Measurements from ENCODE around the gene TMEM69.
"Not testable (repeated sequence)": the region's sequence is repeated elsewhere in the genome, so short reads cannot be mapped to it uniquely, and the experiment has no call there.

The TMEM69 gene

GRCh38 chr1:45677751-45678245 lies 10.2 kb upstream of the TMEM69 start:
- no peak for DNase-seq (ENCODE audit: low read depth in 2 of 2)

GRCh38 chr1:45678489-45678888 lies 9.5 kb upstream of the TMEM69 start:
- DNase-seq (ENCODE audit: low read depth in 2 of 2): no peak

GRCh38 chr1:45679123-45679522 lies 8.9 kb upstream of the TMEM69 start:
- no peak for DNase-seq (ENCODE audit: low read depth in 2 of 2)

DNA sequence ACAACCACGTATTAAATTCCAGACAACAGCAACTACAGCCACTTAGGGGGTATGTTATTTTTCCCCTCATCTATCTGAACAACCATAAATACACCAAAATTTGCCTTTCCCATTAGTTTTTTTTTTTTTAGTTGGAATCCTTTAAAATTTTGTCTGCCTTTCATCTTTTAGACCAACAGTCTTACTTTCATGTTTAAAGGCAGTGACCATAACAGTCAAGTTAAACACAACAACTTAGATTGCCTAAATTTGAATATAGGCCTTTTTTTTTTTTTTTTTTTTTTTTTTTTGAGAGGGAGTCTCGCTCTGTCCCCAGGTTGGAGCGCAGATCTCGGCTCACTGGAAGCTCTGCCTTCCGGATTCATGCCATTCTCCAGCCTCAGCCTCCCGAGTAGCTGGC lies 5.0 kb upstream of the TMEM69 start:
- DNase-seq (ENCODE audit: low read depth in 2 of 2): no peak

- DNase-seq (ENCODE audit: low read depth in 2 of 2): no peak
These were observed 3.6 kb upstream of the TMEM69 start for GRCh38 chr1:45684402-45684801.

DNA sequence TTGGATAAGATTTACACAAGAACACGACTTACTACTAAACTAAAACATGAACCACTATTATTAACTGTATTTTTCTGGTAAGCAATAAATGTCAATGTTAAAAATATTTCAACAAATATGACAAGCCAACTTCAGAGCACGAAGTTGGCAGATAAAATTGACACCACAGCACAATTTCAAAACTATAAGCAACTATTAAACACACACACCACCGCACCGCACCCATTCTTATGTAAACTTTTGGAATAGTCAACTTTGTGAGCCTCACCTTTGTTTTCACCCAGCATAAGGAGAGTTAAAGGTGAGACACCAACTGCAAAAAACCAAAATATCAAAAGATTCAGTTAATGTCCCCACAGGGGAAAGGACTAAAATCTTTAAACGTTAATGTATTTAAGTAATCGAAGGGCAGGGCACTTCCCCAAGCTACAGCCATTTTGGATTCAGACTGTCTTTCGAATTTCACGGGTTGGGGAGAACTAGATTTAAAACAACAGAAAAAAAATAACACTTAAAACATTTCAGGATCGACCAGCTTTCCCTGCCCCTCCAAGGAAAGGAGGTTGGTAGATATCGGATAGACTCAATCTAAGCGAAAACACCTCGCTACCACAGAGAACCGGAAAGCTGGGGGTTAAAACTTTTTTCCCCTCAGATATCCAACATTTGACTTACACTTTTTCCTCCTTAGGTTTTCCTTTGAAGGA lies 2.5 kb upstream of the TMEM69 start:
- no peak for DNase-seq (ENCODE audit: low read depth in 2 of 2)

DNA sequence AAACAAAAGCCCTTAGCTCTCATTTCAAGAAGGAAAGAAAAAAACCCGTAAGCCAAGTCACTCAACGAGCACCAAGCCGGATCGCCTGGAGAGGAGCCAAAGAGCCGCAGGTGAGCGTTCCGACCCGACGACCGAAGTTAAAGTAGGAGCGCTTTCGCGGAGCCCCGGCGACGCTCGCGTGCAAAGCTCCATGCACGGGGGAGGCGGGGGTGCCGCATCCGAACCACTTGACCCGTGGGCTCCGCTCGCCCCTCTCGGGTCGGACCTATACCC lies 2.0 kb upstream of the TMEM69 start:
- peak; percentile 23 to 33 for DNase-seq (ENCODE audit: low read depth in 2 of 2)

DNA sequence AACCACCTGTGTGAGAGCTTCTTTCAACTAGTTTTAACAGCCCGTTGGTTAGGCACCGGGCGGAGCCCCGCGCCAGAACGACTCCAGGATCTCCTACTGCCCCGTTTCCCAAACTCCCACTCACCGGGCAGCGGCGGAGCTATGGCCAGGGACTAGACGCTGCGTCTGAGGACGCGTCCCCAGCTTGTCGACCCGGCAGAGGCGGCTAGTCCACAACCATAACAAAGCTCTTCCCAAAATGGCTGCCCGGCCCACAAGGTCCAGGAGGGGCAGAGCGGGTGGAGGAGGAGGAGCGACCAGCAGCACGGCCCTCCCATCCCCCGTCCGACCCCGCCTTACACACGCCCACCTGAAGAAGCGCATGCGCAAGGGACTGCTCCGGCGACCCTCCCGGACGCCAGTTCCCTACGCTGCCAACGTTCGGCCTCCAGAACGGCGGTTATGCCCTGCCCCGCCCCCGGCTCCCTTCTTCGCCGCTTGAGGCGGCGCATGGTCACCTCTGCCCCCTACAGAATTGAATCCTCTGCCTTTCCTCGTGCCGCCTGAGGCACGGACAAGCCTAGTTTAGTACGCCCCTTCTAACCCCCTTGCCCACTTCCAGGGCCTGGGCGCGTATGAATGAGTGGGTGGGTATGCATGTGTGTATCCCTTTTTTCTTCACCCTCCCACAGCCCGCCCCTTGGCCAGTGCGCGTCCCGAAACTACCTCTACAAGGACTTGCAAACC lies 1.5 kb upstream of the TMEM69 start, which contains the start of gene GPBP1L1:
Gene GPBP1L1, minus strand, starts transcription at position 246 of the 726 bp plus-strand sequence. CDS start 27,446 bp downstream, outside the sequence.
- peak; percentile 92 to 98 for DNase-seq (ENCODE audit: low read depth in 2 of 2)

GRCh38 chr1:45687014-45687753 lies 797 bp upstream of the TMEM69 start:
- DNase-seq (ENCODE audit: low read depth in 2 of 2): peak; percentile 91 to 93

DNA sequence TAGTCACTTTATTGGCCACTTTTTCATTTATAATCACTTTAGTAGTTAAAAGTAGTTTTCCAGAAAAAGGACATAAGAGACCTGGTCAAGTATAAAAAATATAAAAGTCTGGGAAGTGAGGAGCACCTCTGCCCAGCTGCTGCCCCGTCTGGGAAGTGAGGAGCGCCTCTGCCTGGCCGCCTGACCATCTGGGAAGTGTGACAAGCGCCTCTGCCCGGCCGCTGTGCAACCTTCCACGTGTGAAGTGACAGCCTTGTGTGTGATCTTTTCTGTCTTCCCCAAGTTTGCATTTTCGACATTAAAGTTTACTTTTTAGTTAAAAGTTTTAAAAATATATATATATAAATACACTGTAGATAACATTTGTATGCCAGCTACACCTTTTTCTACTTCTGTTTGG lies 5.8 kb downstream of the TMEM69 start:
- not testable (repeated sequence) for DNase-seq (ENCODE audit: low read depth in 2 of 2)

GRCh38 chr1:45694823-45695222 lies 6.8 kb downstream of the TMEM69 start:
- no peak for DNase-seq (ENCODE audit: low read depth in 2 of 2)

DNA sequence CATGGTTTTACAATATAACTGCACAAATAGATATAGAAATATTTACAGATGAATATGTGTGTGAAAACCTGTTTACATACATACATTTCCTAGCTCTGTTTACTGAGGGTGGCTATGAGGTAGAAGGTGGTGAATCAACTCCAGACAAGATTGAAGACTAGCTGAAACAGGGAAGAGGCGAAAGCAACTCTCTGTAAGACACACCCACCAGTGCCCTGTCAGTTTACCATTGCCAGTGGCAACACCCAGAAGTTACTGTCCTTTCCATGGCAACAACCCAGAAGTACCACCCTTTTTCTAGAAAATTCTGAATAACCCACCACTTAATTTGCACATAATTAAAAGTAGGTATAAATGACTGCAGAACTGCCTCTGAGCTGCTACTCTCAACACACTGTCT lies 16.7 kb downstream of the TMEM69 start:
- DNase-seq (ENCODE audit: low read depth in 2 of 2): no peak

- DNase-seq (ENCODE audit: low read depth in 2 of 2): no peak
These were observed 25.7 kb downstream of the TMEM69 start for GRCh38 chr1:45713711-45714110.

DNA sequence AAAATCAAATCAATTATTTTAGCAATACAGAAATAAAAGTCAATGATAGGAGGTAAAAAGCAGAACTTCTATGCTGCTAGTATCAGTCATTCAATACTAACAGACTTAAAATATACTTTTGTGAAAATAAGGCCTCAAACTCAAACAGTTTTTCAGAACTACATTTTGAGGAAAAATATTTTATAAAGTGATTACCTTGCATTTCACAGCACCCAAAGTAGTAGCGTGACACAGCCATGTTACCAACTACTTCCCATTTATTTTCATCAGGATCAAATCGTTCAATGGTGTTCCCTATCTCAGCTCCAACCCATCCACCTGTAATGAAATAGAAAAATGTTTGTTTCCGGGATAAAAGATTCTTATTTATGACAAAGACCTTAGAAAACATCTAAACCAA lies 28.7 kb downstream of the TMEM69 start:
- DNase-seq (ENCODE audit: low read depth in 2 of 2): no peak

- not testable (repeated sequence) for DNase-seq (ENCODE audit: low read depth in 2 of 2)
These were observed 29.4 kb downstream of the TMEM69 start for GRCh38 chr1:45717386-45717785.

DNA sequence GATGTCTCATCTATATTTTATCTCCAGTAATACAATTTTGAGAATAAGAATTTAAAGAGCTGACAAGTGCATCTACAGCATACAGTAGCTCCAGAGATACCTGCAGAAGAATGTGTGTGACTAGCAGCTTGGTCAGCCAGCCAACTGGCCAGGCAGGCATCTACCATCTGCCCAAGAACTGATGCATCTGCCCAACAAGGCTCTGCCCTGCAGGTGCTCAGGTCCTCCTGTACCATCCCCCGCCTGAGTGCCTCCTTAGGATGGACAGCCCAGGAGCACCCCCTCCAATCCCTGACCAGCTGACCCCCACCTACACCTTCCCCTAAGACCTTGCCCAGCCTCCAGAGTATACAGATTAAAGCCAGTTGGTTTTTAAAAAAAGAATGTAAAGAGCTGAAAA lies 30.3 kb downstream of the TMEM69 start:
- DNase-seq (ENCODE audit: low read depth in 2 of 2): no peak

DNA sequence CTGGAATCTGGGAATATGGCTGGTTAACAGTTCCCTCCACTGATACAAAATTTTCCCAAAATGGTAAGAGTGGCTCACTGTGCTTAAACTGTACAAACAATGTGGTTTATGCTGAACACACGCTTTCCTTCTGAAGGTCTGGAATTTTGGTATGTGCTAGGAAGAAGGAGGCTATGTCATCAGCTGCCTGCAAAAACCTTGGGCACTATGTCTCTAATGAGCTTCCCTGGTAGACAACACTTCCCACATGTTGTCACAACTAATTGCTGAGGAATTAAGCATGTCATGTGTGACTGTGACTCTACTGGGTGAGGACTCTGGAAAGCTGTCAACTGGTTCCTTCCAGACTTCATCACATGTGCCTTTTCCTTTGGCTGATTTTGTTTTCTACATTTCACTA lies 33.2 kb downstream of the TMEM69 start:
- DNase-seq (ENCODE audit: low read depth in 2 of 2): no peak

GRCh38 chr1:45722809-45723208 lies 34.8 kb downstream of the TMEM69 start:
- DNase-seq (ENCODE audit: low read depth in 2 of 2): no peak

DNA sequence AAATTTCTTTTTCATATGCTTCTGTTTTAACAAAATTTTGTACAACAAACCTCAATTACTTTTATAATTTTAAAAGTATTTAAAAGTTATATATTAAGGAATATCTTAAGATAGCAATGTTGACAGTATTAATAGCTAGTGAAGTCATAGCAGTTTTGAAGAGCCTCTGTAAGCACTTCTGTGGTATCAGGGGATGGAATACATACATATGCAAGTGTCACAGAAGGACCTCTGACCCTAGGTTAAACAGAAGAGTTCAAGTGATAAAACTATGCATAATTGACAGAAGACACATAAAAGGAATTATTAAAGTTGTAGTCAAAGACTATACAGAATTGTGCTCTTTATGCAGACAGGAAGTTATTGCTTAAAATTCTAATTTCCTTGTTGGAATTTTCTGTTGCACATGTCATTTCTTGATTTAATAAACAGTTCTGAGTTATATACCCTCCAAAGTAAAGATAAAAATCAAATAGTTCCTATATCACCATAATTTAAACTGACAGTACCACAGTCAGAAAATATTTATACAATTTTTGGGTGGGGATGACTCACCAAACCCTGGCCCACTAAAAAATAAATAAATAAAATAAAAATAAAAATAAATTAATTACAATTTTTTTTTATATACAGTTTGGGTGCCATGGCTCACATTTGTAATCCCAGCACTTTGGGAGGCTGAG lies 35.4 kb downstream of the TMEM69 start:
- DNase-seq (ENCODE audit: low read depth in 2 of 2): no peak

DNA sequence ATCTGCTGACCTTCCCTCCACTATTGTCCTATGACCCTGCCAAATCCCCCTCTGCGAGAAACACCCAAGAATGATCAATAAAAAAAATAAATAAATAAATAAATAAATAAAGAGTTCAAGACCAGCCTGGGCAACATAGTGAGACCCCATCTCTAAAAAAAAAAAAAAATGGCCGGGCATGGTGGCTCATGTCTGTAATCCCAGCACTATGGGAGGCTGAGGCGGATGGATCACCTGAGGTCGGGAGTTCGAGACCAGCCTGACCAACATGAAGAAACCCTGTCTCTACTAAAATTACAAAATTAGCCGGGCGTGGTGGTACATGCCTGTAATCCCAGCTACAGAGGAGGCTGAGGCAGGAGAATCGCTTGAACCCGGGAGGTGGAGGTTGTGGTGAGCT lies 38.0 kb downstream of the TMEM69 start:
- DNase-seq (ENCODE audit: low read depth in 2 of 2): not testable (repeated sequence)

- no peak for DNase-seq (ENCODE audit: low read depth in 2 of 2)
These were observed 42.2 kb downstream of the TMEM69 start for GRCh38 chr1:45730075-45730779.

Data from stimulated activated CD8-positive, alpha-beta memory T cell treated with anti-CD3 and anti-CD28 coated beads, Interleukin-2, amount 100 ng/mL, for 48 hours (primary cell).